Measurements from ENCODE around the gene OR4D1.
A peak's percentile ranks its signal among the peaks of the same experiment; 100 is the strongest.

The OR4D1 gene

GRCh38 chr17:58193641-58194255 lies 45.6 kb downstream of the OR4D1 start:
- DNase-seq (ENCODE audit: low spot score), result no peak

GRCh38 chr17:58195518-58196123 lies 47.4 kb downstream of the OR4D1 start:
- no peak for DNase-seq (ENCODE audit: low spot score)

- no peak for DNase-seq (ENCODE audit: low spot score)
Observed at GRCh38 chr17:58196610-58197009, 48.4 kb downstream of the OR4D1 start.

- DNase-seq (ENCODE audit: low spot score), result peak; percentile 63
Observed at GRCh38 chr17:58200024-58200633, 51.9 kb downstream of the OR4D1 start.

- DNase-seq (ENCODE audit: low spot score), result no peak
Observed at GRCh38 chr17:58202859-58203258, 54.7 kb downstream of the OR4D1 start.

- no peak for DNase-seq (ENCODE audit: low spot score)
Observed at GRCh38 chr17:58204796-58205195, 56.6 kb downstream of the OR4D1 start.

GRCh38 chr17:58205936-58206335 lies 57.8 kb downstream of the OR4D1 start:
- DNase-seq (ENCODE audit: low spot score), result no peak

GRCh38 chr17:58207451-58207850 lies 59.3 kb downstream of the OR4D1 start:
- DNase-seq (ENCODE audit: low spot score), result no peak

- no peak for DNase-seq (ENCODE audit: low spot score)
Observed at GRCh38 chr17:58208344-58208743, 60.2 kb downstream of the OR4D1 start.
